ENCODE data around the gene PLP2. TPM values are rescaled to one million over a fixed set of nuclear protein-coding genes. Genes with fewer than 3 reads are reported as not detected.

The PLP2 gene
- total RNA-seq, 1 experiment from 2014 or later: 165 TPM

- H3K27me3 ChIP-seq (ENCODE audit: low read length): no peaks in the 10 kb centered on the region
- no TSS peak for BruUV-seq (replicated peaks)
- H3K9me2 ChIP-seq (replicated peaks; ENCODE audit: low read length): no peaks in the 10 kb centered on the region
- no peaks in the 10 kb centered on the region for H4K20me1 ChIP-seq (ENCODE audit: low read length)
- H3K4me1 ChIP-seq (ENCODE audit: insufficient read depth, low read length): peaks cover 4% of the 10 kb centered on the region; the same call in 1 of the 2 replicates
- no peak for ATAC-seq
- H3K36me3 ChIP-seq (ENCODE audit: low read depth, low read length): no peaks in the 10 kb centered on the region
- DNase-seq: no peak
- no peak overlapping the region for H3K27ac ChIP-seq (ENCODE audit: low read length)
- H3K9me3 ChIP-seq (ENCODE audit: low read length): no peaks in the 10 kb centered on the region
- no peak overlapping the region for H2AFZ ChIP-seq (ENCODE audit: low read length)
- intact Hi-C loops (cut with micrococcal nuclease): no loop called here
- H3K4me3 ChIP-seq (ENCODE audit: low read length): no peak overlapping the region
- POLR2A ChIA-PET (ENCODE audit: unreplicated experiment): no interaction called here
- no peak for TF ChIP-seq EZH2phosphoT487 (IDR thresholded peaks at IDR 0.05; ENCODE audit: borderline replicate concordance, low read length)
- TF ChIP-seq CTCF (conservative IDR thresholded peaks at IDR 0.05; ENCODE audit: low read depth, low read length): no peak
- no peak for TF ChIP-seq EZH2 (IDR thresholded peaks at IDR 0.05; ENCODE audit: low read length, unreplicated experiment)
- CTCF ChIA-PET: no interaction called here
- no peak overlapping the region for H3K4me2 ChIP-seq (ENCODE audit: low read length)
- H3K9ac ChIP-seq (ENCODE audit: low read length): no peak overlapping the region
- H3F3A ChIP-seq (ENCODE audit: low read length, unreplicated experiment): no peaks in the 10 kb centered on the region
- H3K79me2 ChIP-seq (ENCODE audit: low read length): no peaks in the 10 kb centered on the region
Measured at GRCh38 chrX:49204017-49204416, 32.3 kb downstream of the PLP2 start.

- DNase-seq (no peak), ATAC-seq (no peak)
- intact Hi-C loops (cut with micrococcal nuclease): no loop called here
- no peak overlapping the region for H3K4me3 ChIP-seq (ENCODE audit: low read length)
- no peak overlapping the region for H2AFZ ChIP-seq (ENCODE audit: low read length)
- no peaks in the 10 kb centered on the region for H3K9me3 ChIP-seq (ENCODE audit: low read length)
- H3K9ac ChIP-seq (ENCODE audit: low read length): no peak overlapping the region
- H3K27ac ChIP-seq (ENCODE audit: low read length): no peak overlapping the region
- H3K4me2 ChIP-seq (ENCODE audit: low read length): no peak overlapping the region
- no peaks in the 10 kb centered on the region for H3K9me2 ChIP-seq (replicated peaks; ENCODE audit: low read length)
- no peaks in the 10 kb centered on the region for H3K36me3 ChIP-seq (ENCODE audit: low read depth, low read length)
- ChIA-PET CTCF (no interaction called here), POLR2A (ENCODE audit: unreplicated experiment) (no interaction called here)
- no peaks in the 10 kb centered on the region for H4K20me1 ChIP-seq (ENCODE audit: low read length)
- H3K4me1 ChIP-seq (ENCODE audit: insufficient read depth, low read length): peaks cover 4% of the 10 kb centered on the region; the same call in 1 of the 2 replicates
- TF ChIP-seq CTCF (conservative IDR thresholded peaks at IDR 0.05; ENCODE audit: low read depth, low read length): no peak
- TF ChIP-seq EZH2phosphoT487 (IDR thresholded peaks at IDR 0.05; ENCODE audit: borderline replicate concordance, low read length): no peak
- no peak for TF ChIP-seq EZH2 (IDR thresholded peaks at IDR 0.05; ENCODE audit: low read length, unreplicated experiment)
- no TSS peak for BruUV-seq (replicated peaks)
- no peaks in the 10 kb centered on the region for H3K27me3 ChIP-seq (ENCODE audit: low read length)
- no peaks in the 10 kb centered on the region for H3K79me2 ChIP-seq (ENCODE audit: low read length)
- H3F3A ChIP-seq (ENCODE audit: low read length, unreplicated experiment): no peaks in the 10 kb centered on the region
Measured at GRCh38 chrX:49204709-49205108, 33.0 kb downstream of the PLP2 start.

- no peaks in the 10 kb centered on the region for H4K20me1 ChIP-seq (ENCODE audit: low read length)
- TF ChIP-seq CTCF (conservative IDR thresholded peaks at IDR 0.05; ENCODE audit: low read depth, low read length) (no peak), EZH2 (IDR thresholded peaks at IDR 0.05; ENCODE audit: low read length, unreplicated experiment) (no peak), EZH2phosphoT487 (IDR thresholded peaks at IDR 0.05; ENCODE audit: borderline replicate concordance, low read length) (no peak)
- H3K9me2 ChIP-seq (replicated peaks; ENCODE audit: low read length): no peaks in the 10 kb centered on the region
- no TSS peak for BruUV-seq (replicated peaks)
- DNase-seq: no peak
- no peak overlapping the region for H3K4me2 ChIP-seq (ENCODE audit: low read length)
- POLR2A ChIA-PET (ENCODE audit: unreplicated experiment): no interaction called here
- no peak overlapping the region for H3K9ac ChIP-seq (ENCODE audit: low read length)
- H3K4me1 ChIP-seq (ENCODE audit: insufficient read depth, low read length): peaks cover 2% of the 10 kb centered on the region; the same call in 1 of the 2 replicates
- no peak overlapping the region for H3K27ac ChIP-seq (ENCODE audit: low read length)
- no peaks in the 10 kb centered on the region for H3K79me2 ChIP-seq (ENCODE audit: low read length)
- H2AFZ ChIP-seq (ENCODE audit: low read length): no peak overlapping the region
- CTCF ChIA-PET: no interaction called here
- intact Hi-C loops (cut with micrococcal nuclease): no loop called here
- no peaks in the 10 kb centered on the region for H3K27me3 ChIP-seq (ENCODE audit: low read length)
- no peak overlapping the region for H3K4me3 ChIP-seq (ENCODE audit: low read length)
- H3F3A ChIP-seq (ENCODE audit: low read length, unreplicated experiment): no peaks in the 10 kb centered on the region
- ATAC-seq: no peak
- no peaks in the 10 kb centered on the region for H3K36me3 ChIP-seq (ENCODE audit: low read depth, low read length)
- H3K9me3 ChIP-seq (ENCODE audit: low read length): no peaks in the 10 kb centered on the region
Measured at GRCh38 chrX:49205443-49205842, 33.7 kb downstream of the PLP2 start.
